GM19239 (cell line): ENCODE measurements around the gene UBFD1.
"Not testable (repeated sequence)": the region's sequence is repeated elsewhere in the genome, so short reads cannot be mapped to it uniquely, and the experiment has no call there.

Experiments used
- DNase-seq: peaks from one replicate; pipeline ENCODE4 v3.0.0; 2011; ENCODE audit warnings: low spot score; ENCODE audit not compliant: insufficient read length
- FAIRE-seq: peaks from 2 replicates; lab custom pipeline; 2011; peaks lifted over from hg19 to GRCh38; lab: Jason Lieb, UNC

Gene UBFD1

DNA sequence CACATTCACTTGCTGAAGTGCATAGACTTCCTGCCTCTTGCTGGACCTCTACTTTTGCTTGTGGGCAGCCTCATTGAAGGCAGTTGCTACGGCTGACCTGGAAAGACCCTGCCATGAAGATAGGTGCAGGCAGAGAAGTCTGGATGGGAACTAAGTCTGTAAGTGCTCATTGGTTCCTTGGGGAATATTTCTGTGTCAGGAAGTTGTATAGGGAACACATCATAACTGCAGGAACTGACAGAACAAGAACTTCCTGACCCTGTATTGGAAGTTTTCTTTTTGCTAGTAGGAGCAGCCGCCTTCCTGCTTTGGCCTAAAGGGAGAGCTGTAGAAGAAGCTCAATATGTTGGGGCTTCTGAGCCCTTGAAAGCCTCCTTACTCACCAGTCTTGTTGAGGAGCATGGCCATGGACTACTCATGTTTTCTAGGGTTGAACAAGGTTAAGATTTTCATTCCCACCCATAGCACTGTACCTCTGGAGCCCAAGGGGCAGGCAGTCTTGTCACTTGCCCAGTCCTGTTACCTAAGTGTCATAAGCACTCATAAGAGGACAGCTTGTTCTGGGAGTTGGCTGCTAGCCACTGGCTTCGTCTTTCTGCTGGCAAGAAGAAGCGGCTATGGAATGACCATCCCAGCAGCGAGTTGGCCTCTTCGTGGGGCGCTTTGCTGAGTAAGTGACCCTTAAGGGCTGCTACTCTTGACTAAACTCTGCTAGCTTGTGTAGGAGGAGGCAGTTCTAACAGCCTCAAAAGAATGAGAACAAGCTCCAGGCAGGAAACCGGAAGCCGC lies 7.2 kb downstream of the UBFD1 start:
- FAIRE-seq: no peak

DNA sequence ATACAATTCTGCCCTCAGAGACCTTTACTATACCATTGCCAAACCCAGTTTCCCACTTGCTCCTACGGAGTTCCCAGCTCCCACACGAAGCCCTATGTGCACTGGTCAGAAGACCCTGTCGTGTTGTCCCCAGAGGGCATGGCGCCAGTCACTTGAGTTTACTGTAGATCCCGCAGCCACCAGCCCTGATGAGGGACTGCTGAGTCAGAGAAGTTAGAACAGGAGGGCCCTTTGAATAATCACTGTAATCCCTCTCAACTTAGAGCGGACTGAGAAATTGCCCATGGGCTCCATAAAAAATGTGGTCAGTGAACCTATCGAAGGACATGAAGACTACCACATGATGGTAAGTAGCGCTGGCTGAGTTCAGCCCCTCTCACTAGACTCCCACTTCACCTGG lies 9.2 kb downstream of the UBFD1 start:
- DNase-seq (no peak), FAIRE-seq (no peak)

More for the DNA sequence above, 7.2 kb downstream of the UBFD1 start:
- no peak for DNase-seq

DNA sequence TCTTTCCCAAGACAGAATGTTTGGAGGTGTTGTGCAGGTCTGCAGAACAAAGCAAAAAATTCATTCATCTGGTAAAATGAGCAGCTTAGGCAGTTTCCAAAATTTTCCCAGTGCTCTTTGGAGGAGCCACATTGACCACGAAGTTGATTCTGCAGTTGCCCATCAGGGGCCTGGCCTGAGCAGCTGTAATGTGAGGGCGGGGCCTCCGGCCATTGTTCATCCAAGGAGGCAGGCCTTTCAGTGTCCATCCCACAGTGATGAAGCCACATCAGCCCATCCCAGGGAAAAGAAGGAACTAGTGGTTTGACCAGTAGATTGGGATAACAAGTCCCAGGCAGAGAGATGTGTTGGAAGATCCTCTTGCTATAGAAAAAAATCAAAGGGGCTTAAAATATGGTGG lies 10.1 kb downstream of the UBFD1 start:
- no peak for DNase-seq
- no peak for FAIRE-seq

DNA sequence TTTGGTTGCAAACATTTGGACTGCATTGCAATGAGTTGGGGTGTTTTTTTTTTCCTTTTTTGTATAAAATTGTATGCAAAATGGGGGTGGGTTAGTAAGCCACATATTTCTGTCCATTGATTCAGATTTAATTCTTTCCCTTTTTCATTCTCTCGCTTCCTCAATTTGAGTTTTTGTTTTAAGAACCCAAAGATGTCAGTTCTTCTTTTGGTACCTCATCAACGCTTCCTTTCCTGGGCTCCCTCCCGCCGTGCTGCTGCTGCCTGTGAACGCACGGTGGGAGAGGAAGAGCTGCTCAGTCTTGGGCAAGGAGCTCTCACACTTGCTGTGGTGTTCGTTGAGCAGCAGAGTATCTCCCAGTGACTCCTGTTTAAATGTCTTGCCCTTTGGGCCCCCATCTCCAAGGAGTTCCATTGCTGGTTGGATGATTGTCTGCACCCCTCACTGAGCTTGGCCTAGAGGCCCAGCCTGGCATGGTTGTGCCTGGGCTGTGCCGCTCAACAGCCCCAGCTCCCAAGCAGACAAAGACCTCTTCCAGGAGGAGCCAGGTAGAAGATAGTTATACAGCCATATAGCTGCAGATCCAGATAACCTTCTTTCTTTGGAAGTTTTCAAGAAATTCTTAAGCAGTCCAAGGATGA lies 13.6 kb downstream of the UBFD1 start:
- FAIRE-seq (no peak), DNase-seq (no peak)

DNA sequence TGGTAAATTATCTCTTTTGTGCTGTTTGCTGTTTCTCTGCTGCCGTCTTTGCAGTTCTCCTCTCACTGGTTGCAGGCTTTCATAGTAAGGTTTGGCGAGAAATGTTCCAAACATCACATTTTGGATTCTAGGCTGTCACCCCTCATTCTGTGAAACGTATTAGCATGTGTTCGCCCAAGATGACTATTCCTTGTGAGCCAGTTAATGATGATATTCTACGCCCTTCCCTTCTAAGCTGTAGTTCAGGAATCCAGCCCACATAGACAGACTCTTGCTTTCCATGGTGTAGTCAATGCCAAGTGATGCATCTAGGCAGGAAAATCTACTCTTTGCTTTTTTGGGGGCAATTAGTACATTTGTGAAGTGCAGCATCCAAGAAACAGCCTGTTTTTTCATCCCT lies 14.4 kb downstream of the UBFD1 start:
- no peak for FAIRE-seq

DNA sequence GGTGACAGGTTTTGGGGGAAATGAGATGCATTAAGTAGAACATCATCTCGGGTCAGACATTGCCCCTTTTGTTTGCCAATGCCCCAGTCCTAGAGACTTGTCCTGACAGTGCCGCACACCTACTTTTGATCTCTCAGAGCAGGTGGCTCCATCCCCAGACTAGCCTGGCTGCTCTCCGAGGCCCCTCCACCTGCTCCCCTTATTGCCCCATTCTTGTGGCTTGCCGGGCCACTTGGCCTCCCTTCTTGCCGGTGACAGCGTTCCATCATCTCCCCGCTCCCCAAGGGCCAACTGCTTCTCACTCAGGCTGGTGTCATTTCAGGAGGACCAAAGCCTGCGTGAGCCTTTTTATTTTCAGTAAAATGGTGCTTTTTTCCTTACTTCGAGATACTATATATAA lies 14.9 kb downstream of the UBFD1 start:
- FAIRE-seq: no peak
- DNase-seq: no peak

More for the DNA sequence above, 14.4 kb downstream of the UBFD1 start:
- DNase-seq: no peak

DNA sequence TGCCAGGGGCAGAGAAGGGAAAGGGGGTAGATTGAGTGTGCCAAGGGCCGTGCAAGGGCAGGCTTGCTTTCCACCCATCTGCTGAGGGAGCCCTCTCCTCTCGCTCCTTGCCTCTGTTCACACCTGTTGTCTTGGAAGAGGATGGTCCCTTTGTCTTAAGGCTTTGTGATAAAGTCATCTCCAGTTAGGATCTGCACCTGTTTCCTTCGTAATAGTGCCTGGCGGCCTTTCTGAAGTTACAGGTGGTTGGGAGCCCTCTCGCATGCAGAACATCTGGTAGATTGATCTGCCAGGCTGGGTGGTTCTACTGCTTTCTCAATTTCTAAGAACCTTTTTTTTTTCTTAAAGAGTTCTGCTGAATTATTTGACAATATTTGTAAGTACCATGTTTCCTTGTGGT lies 16.3 kb downstream of the UBFD1 start:
- DNase-seq (no peak), FAIRE-seq (no peak)

DNA sequence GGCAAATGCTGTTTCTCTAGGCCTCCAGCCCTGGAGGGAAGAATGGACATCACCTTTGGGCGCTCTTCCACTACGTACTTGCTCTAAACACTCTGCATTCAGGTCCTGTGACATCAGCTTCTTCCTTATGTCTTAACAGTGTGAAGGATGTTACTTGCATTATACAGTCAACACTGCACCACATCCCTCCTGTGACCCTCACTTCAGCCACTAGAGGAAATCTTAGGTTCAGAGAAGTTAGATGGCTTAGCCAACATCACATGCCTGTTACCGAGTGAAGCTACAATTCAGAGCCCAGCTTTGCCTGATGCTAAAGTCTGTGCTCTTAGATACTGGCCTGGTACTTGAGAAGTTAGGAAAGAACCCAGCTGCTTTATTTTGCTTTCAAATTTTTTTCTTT lies 18.3 kb downstream of the UBFD1 start:
- no peak for FAIRE-seq
- no peak for DNase-seq

DNA sequence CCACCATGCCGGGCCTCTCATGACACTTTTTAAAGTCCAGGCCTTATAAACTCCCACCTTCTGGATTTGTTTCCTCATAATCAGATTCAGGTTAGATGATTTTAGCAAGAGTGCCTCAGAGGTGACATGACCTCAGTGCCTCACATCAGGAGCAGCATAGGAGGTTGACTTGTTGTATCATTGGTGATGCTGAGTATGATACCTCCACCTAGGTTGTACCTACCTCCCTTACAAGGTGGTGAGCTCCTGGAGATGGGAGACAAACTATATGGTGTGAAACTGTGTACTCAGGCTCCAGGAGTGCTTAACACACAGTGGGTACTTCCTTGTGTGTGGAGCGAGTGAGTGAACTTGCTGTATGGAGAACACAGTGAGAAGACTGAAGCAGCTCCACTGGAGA lies 20.0 kb downstream of the UBFD1 start:
- FAIRE-seq: no peak
- no peak for DNase-seq

DNA sequence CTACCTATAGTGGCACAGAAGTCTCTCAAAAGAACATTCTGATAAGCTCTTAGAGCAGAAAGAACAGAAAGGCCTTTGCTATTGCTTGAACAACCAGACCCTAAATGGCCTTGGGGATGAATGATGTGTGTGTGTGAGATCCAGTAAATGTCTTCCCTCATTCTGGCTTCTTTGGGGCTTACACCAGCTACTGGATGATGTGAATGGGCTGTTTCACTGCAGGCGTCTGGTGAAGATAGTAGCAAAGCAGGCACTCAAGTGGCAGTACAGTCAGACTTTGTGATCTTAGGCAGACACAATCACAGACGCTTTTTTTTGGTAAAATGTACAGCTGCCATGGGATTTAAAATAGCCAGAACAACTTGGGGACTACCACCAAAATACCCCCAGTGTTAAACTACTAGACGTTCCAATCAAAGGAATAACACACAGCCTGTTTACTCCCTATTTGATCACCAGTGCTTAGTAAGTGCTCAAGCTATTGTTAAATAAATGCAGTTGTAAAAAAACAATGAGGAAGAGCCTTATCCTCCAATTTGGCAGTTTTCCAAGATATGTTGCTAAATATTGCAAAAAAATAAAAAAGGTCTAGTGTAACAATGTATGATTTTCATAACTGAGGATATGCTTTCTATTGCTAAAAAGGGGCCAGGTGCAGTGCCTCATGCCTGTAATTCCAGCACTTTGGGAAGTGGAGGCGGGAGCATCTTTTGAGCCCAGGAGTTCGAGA lies 20.7 kb downstream of the UBFD1 start:
- FAIRE-seq: no peak
- no peak for DNase-seq

DNA sequence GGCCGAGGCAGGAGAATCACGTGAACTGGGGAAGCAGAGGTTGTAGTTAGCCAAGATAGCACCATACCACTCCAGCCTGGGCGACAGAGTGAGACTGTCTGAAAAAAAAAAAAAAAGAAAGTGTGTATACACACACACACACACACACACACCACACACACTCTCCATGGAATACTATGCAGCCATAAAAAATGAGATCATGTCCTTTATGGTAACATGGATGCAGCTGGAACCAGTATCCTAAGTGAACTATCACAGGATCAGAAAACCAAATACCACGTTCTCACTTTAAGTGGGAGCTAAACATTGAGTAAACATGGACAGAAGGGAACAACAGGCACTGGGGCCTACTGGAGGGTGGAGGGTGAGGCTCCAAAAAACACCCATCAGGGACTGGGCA lies 21.8 kb downstream of the UBFD1 start:
- FAIRE-seq (no peak), DNase-seq (no peak)

DNA sequence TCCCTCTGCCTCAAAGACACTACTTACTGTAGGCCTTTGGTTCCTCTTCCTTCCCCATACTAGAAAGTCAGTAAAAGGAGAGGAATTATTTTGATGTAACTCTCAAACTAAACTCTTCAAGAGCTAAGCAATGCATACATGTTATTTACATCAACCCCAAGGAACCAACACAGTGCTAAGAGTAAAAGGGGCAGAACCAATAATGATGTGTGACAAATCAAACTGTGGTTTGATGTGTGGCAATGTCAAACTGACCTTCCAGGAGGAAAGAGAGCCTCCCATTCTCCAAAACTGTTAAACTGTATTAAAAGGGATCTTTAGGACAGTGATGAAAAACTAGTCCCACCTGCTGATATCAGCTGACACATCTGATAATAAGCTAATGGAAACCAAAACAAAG lies 22.9 kb downstream of the UBFD1 start:
- FAIRE-seq: no peak
- DNase-seq: no peak

DNA sequence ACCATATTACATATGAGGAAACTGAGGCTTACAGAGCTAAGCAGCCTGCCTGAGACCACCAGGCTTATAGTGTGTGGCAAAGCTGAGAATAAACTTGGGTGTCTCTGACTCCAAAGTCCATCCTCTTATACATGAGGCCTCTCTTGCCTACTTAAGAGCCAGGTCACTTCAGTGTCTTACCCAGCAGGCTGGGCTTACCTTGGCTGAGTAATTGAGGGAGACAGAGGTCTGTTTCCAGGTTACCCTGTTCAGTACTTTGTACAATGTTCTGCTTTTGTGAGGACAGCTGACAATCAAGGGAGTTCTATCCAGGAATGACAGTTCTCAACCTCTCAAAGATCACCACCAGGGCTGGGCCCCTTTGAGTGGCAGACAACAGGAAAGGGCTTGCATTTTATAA lies 24.2 kb downstream of the UBFD1 start:
- no peak for FAIRE-seq

DNA sequence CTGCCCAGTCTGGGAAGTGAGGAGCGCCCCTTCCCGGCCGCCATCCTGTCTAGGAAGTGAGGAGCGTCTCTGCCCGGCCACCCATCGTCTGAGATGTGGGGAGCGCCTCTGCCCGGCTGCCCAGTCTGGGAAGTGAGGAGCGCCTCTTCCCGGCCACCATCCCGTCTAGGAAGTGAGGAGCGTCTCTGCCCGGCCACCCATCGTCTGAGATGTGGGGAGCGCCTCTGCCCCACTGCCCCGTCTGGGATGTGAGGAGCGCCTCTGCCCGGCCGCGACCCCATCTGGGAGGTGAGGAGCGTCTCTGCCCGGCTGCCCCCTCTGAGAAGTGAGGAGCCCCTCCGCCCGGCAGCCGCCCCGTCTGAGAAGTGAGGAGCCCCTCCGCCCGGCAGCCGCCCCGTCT lies 25.7 kb downstream of the UBFD1 start:
- not testable (repeated sequence) for FAIRE-seq, DNase-seq

More for the DNA sequence above, 24.2 kb downstream of the UBFD1 start:
- no peak for DNase-seq

DNA sequence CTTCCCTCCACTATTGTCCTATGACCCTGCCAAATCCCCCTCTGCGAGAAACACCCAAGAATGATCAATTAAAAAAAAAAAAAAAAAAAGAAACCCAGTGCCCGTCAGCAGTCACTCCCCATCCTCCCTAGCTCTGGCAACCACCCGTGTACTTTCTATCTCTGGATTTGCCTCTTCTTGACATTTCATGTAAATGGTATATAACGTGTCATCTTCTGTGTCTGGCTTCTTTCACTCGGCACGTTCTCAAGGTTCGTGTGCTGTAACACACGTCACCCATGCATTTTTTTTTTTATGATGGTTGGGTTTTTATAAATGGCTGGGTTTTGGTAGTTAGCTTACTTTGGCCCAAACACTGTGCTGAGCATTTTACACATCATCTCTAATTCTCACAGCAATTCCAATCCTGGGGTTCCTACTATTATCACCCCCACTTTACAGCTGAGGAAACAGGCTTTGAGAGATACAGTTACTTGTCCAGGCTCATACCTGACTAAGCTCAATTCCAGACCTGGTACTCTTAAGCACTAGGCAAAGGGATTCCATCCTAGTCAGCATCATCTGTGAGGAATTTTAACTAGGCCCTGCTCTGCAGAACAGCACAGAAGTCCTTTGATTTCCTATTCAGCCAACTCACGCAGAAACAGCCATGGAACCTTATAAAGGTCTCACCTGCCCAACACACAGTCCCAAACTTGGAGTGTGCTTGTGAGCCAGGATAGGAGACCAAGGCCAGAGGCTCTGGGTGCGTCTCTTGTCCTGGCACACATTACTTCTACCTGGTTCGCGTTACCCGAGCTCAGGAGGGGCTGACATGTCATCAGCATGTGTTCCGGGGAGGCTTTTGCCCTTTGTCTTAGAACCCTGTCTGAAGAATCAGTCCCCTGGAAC lies 26.9 kb downstream of the UBFD1 start:
- FAIRE-seq (no peak), DNase-seq (no peak)

DNA sequence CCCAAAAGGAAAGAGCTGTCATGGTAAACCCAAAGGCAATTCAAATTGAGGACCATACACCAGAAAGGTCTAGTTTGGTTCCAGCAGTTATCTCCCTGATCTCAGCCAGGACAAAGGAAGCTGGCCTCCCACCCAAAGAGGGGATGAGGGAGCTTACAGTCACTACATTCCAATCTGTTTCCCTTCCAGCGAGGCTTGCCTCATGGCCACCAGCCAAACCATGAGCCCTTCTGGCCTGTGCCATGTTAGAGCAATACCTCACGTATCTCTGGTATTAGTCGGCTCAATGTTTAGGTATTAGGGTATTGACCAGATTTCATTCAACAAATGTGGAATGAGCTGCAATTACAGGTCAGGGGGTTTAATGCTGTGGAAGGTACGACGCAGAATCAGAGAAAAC lies 30.2 kb downstream of the UBFD1 start:
- no peak for DNase-seq
- FAIRE-seq: no peak

DNA sequence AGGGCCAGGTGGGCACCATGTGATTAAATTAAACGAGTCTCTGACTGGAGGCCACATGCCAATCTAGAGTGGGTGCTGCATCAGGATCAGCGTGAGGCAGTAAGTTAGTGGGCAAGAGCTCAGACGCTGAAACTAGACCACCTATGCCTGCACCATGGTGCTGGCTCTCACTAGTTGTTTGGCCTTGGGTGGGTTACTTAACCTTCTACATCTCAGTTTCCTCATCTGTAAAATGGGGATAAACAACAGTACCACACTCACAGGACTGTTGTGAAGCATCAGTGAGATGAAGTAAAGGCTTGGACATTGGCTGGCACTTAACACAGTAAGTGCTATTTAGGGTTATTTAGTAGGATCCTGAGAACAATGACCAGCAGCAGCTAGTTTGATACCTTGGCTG lies 32.7 kb downstream of the UBFD1 start:
- FAIRE-seq (no peak), DNase-seq (no peak)

DNA sequence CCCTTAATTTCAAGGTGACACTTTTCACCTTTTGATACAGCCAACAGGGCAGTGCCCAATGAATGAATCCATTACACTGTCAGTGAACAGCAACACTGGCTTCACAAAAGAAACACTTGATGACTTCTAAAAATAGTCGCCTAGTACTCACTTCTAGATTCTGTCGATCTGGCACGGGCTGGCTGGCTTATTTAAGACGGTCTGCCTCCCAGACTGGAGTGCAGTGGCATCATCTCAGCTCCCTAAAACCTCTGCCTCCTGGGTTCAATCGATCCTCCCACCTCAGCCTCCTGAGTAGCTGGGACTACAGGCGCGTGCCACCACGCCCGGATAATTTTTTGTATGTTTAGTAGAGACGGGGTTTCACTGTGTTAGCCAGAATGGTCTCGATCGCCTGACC lies 36.7 kb downstream of the UBFD1 start:
- FAIRE-seq (no peak), DNase-seq (no peak)

DNA sequence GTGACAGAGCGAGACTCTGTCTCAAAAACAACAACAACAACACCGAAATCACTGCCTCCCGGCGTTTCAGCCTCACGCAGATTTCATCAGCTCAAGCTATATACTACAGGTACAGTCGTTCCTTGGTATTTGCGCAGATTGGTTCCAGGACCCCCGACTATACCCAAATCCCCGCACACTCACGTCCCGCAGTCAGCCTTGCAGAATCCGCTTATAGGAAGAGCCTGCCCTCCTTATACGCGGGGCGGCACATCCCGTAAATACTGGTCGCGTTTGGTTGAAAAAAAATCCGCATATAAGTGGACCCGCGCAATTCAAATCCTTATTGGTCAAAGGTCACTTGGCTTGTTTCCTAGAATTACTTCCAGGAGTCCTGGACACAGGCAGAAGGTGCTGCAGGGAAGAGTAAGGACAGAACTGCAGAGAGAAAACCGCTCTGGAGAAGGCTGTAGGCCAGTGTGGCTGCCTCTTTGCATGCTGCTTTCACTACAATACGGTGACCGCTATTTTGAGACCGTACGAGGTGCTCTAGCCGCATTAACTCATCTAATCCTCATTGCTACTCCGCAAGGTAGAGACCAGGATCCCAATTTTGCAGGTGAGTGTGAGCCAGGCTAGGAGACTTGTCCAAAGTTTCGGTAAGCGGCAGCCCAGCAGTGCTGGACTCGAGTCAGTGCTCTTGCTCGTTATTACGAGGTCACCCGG lies 37.9 kb downstream of the UBFD1 start:
- FAIRE-seq: no peak
- DNase-seq: no peak
